Measurements from ENCODE around the gene EPHA8.

Gene EPHA8

GRCh38 chr1:22587247-22587646, 24.0 kb downstream of the EPHA8 start:
- in situ Hi-C loops (cut with MboI; ENCODE audit: low sequenced_read_pairs) = no loop called here

DNA sequence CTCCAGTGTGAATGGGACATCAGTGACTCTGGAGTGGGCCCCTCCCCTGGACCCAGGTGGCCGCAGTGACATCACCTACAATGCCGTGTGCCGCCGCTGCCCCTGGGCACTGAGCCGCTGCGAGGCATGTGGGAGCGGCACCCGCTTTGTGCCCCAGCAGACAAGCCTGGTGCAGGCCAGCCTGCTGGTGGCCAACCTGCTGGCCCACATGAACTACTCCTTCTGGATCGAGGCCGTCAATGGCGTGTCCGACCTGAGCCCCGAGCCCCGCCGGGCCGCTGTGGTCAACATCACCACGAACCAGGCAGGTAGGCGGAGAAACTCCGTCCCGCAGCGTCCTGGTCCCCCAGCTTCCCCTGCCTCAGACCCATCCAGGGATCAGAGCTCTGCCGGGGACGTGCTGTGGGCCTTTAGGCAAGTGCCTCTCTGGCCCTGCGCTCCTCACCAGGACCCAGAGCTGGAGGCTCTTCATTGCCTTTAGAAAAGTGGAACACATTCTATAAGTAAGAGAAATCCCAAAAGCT, 25.7 kb downstream of the EPHA8 start:
- in situ Hi-C loops (cut with MboI; ENCODE audit: low sequenced_read_pairs) = no loop called here

DNA sequence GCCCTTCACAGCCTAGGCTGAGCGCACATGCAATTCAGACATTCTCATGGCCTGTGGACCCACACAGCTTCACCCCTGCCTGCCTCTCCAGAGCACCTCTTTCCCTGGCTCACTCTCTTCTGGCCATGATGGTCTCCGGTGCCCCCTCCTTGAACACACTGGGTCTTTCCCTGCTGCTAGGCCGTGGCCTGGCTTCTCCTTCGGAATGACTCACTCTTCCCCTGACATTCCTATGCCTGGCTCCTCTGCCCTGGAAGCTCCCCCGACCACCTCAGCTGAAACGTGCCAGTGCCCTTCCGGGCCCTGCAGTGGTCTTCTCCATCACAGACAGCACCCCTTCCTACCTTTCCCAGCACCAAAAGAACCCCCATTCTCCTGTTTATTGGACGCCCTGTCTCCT, 28.3 kb downstream of the EPHA8 start:
- in situ Hi-C loops (cut with MboI; ENCODE audit: low sequenced_read_pairs) = no loop called here

GRCh38 chr1:22592051-22592450, 28.8 kb downstream of the EPHA8 start:
- in situ Hi-C loops (cut with MboI; ENCODE audit: low sequenced_read_pairs) = no loop called here

DNA sequence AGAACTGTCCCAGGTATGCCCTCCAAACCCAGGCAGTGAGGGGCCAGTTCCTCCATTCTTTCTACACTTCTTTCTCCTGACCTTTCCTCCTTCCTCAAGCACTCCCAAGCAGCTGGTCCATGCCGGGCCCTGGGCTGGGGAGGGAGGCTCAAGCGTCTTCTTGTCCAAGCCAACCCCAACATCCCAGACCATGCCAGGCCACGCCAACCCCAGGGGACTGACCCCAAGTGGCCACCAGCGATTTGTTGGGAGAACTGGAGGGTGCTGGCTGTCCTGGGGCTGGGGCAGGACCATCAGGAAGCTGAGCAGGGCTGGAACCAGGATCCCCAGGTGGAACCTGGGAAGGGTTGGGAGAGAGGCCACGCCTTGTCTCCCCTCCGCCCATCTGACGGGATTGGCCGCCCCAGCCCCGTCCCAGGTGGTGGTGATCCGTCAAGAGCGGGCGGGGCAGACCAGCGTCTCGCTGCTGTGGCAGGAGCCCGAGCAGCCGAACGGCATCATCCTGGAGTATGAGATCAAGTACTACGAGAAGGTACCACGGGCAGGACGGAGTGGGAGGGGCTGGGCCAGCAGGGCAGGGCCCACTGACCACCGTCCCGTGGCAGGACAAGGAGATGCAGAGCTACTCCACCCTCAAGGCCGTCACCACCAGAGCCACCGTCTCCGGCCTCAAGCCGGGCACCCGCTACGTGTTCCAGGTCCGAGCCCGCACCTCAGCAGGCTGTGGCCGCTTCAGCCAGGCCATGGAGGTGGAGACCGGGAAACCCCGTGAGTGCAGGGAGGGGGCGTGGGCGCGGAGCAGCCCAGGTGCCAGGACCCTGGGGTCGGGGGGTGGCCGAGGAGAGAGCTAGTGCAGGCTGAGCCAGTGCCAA, 29.9 kb downstream of the EPHA8 start:
- in situ Hi-C loops (cut with MboI; ENCODE audit: low sequenced_read_pairs) = no loop called here

- in situ Hi-C loops (cut with MboI; ENCODE audit: low sequenced_read_pairs) = no loop called here
Observed at GRCh38 chr1:22594396-22594795, 31.1 kb downstream of the EPHA8 start.

DNA sequence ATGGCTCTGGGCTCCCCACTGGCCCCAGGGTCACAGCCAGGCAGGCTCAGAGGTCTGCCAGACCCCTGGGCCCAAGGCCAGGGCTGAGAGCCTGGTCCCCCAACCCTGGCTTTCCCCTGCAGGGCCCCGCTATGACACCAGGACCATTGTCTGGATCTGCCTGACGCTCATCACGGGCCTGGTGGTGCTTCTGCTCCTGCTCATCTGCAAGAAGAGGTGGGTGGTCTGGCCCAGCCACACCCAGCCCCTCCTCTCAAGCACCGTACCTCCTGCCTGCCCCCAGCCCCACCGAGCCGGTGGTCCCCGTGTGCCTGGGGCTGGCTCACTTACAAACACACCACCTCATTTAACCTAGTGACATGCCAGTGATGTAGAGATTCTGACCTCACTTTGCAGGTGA, 31.8 kb downstream of the EPHA8 start:
- in situ Hi-C loops (cut with MboI; ENCODE audit: low sequenced_read_pairs) = no loop called here

DNA sequence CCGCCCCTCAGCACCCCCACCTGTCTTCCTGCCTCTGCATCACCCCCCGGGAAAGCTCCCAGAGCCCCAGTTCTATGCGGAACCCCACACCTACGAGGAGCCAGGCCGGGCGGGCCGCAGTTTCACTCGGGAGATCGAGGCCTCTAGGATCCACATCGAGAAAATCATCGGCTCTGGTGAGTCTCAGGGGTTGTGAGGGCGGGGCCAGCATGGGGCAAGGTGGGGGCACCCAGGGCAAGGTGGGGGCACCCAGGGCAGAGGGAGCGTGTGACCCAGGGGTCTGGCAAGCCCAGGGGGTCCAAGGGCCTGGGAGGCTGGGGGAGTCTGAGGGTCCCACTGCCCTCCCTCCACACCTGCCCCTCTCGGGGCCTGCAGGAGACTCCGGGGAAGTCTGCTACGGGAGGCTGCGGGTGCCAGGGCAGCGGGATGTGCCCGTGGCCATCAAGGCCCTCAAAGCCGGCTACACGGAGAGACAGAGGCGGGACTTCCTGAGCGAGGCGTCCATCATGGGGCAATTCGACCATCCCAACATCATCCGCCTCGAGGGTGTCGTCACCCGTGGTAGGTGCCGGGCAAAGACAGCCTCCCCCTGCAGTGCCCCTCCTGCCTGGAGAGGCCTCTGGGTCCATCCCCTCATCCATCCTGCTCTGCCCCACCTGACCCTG, 34.1 kb downstream of the EPHA8 start:
- in situ Hi-C loops (cut with MboI; ENCODE audit: low sequenced_read_pairs) = no loop called here

- in situ Hi-C loops (cut with MboI; ENCODE audit: low sequenced_read_pairs) = no loop called here
Observed at GRCh38 chr1:22597996-22598395, 34.7 kb downstream of the EPHA8 start.

- in situ Hi-C loops (cut with MboI; ENCODE audit: low sequenced_read_pairs) = no loop called here
Observed at GRCh38 chr1:22598736-22599135, 35.4 kb downstream of the EPHA8 start.

- in situ Hi-C loops (cut with MboI; ENCODE audit: low sequenced_read_pairs) = no loop called here
Observed at GRCh38 chr1:22600071-22600816, 37.0 kb downstream of the EPHA8 start.

DNA sequence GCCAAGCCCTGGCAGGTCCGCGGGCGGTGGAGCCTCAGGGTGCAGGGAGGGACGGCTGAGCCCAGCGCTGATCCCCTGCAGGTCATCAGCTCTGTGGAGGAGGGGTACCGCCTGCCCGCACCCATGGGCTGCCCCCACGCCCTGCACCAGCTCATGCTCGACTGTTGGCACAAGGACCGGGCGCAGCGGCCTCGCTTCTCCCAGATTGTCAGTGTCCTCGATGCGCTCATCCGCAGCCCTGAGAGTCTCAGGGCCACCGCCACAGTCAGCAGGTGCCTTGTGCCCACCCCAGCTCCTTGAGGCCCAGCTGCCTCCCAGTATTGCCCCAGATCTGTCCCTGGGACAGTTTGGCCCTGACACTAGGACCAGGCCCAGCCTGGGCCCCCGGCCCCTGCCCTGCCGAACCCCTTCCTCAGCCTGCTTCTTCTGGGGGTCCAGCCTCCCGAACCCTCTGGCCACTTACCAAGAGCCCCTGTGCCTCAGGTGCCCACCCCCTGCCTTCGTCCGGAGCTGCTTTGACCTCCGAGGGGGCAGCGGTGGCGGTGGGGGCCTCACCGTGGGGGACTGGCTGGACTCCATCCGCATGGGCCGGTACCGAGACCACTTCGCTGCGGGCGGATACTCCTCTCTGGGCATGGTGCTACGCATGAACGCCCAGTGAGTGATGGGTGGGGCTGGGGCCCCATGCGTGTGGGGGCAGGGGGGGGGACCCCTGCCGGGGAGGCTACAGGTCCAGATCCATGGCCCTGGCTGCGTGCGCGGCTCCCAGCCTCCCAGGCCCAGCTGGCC, 37.7 kb downstream of the EPHA8 start:
- in situ Hi-C loops (cut with MboI; ENCODE audit: low sequenced_read_pairs) = no loop called here

DNA sequence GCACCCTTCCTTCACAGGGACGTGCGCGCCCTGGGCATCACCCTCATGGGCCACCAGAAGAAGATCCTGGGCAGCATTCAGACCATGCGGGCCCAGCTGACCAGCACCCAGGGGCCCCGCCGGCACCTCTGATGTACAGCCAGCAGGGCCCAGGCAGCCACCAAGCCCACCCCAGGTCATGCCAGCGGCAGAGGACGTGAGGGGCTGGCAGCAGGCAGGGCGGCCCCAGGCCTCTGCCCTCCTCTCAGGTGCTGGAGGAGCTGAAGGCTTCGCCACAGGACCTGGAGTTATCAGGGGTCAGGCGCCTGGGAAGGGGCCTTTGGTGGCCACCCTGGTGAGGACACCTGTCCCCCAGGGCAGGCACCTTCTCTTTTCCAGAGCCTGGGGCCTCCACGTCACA, 38.3 kb downstream of the EPHA8 start:
- in situ Hi-C loops (cut with MboI; ENCODE audit: low sequenced_read_pairs) = no loop called here

DNA sequence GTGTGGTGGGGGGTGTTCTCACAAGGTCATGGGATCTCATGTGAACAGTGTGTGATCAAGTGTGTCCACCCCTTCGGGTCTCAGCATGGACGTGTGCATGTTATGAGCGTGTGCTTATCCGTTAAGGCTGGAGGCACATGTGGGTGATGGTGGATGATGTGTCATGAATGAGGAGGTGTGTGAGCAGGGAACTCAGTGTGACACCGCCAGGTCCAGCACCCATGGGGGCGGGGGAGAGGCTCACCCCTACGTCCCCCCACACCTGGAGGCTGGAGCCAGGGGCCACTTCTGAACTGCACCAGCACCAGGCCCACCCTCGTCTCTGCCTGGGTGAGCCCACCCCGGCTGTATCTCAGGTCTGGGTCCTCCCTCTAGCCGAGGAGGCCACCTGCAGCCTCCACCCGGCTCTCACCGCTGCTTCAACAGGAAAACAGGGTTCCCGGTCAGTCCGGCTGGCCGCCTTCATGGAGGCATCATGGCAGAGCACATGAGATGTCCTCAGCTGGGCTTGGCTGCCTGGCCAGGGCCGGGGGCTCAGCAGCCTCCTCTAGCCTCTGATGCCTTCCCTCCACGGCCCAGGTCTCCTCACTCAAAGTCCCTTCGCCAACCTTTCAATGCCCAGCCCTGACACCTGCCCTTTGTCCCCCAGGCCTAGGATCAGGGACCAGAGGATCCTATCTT, 38.9 kb downstream of the EPHA8 start:
- in situ Hi-C loops (cut with MboI; ENCODE audit: low sequenced_read_pairs) = no loop called here

DNA sequence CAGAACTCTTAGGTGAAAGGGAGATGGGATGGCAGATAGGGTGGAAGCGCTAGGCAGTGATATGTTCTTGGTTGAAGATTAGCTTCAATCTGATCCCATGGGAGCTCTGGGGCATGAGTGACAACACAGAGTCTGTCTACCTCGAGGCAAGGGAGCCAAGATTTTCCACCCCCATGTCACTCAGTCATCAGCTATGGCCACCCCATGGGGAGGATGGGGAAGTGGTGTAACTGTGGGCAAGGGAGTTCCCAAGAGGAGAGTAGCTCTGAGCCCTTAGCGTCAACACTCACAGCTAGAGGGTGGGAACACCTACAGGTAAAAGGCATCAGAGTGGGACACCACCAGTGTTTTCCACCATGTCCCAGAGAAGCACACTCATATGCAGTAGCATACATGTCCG, 42.9 kb downstream of the EPHA8 start:
- in situ Hi-C loops (cut with MboI; ENCODE audit: low sequenced_read_pairs) = no loop called here

GRCh38 chr1:22607154-22607553, 43.9 kb downstream of the EPHA8 start:
- in situ Hi-C loops (cut with MboI; ENCODE audit: low sequenced_read_pairs) = no loop called here

DNA sequence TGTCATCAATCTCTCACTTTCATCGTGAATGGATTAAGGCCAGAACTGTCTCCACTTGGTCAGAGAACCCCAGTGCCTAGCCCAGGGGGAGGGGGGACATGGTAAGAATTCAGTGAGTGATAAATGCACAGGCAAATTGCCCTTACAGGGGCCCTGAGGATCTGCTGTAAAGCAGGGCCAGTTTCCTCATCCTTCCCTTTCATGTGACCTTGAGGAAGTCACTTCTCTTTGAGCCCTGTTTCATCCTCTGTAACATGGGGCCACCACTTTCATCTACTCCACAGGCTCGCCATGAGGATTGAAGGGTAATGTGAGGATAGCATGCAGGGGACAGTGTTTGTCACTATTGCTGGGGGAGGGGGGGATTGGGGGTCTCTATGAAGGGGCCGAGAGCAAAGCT, 45.1 kb downstream of the EPHA8 start:
- in situ Hi-C loops (cut with MboI; ENCODE audit: low sequenced_read_pairs) = no loop called here

- in situ Hi-C loops (cut with MboI; ENCODE audit: low sequenced_read_pairs) = no loop called here
Observed at GRCh38 chr1:22609291-22609690, 46.0 kb downstream of the EPHA8 start.

- in situ Hi-C loops (cut with MboI; ENCODE audit: low sequenced_read_pairs) = no loop called here
Observed at GRCh38 chr1:22611530-22611947, 48.2 kb downstream of the EPHA8 start.
